Upper lobe of right lung (tissue), 1 donor: Measurements from ENCODE around the gene TMEM9. TPM values are rescaled to one million over a fixed set of nuclear protein-coding genes. Genes with fewer than 3 reads are reported as not detected.

Experiments used
- ATAC-seq: fragments of 200-7000 bp; cut with Tn5 transposase; one replicate; pipeline ENCODE4 v1.9.1; 2020; ENCODE audit warnings: mild to moderate bottlenecking, moderate library complexity
- DNase-seq: peaks from one replicate; pipeline ENCODE4 v3.0.0-alpha.2; 2020
- H3K27ac ChIP-seq: fragments of 200-600 bp; one replicate; pipeline ENCODE4 v1.8.0; 2022
- H3K27me3 ChIP-seq: fragments of 200-600 bp; one replicate; pipeline ENCODE4 v1.8.0; 2022; ENCODE audit warnings: mild to moderate bottlenecking
- H3K36me3 ChIP-seq: fragments of 200-600 bp; one replicate; pipeline ENCODE4 v1.8.0; 2022
- H3K4me1 ChIP-seq: fragments of 200-600 bp; one replicate; pipeline ENCODE4 v1.8.0; 2022
- H3K4me3 ChIP-seq: fragments of 200-600 bp; one replicate; pipeline ENCODE4 v1.8.0; 2022; ENCODE audit warnings: mild to moderate bottlenecking
- H3K9me3 ChIP-seq: fragments of 200-600 bp; one replicate; pipeline ENCODE4 v1.8.0; 2022
- CTCF ChIP-seq: fragments of 200-600 bp; IDR thresholded peaks from one replicate; pipeline ENCODE4 v1.8.0; 2022; ENCODE audit warnings: antibody characterized with exemption
- intact Hi-C: fragments of 100-400 bp; cut with DNase I; formaldehyde crosslinking; loops from one replicate; pipeline ENCODE4 v1.11.0; 2022
- total RNA-seq: library from RNA; stranded (reverse); fragmentation: NEBNext Ultra II Directional; extraction: Animal tissue kit (Norgen Biotek cat#: 25700); gene quantifications from one replicate; pipeline ENCODE4 v1.2.1, GENCODE V29; 2021
- donor health status: DM: no; HTN: yes; CAD: no; lungs with severe emphysema.

Gene TMEM9
- total RNA-seq, 1 donor from 2014 or later, result 59.3 TPM

GRCh38 chr1:201100169-201100930 is 53.9 kb downstream of the TMEM9 start:
- DNase-seq (no peak), ATAC-seq (no peak)
- no peaks in the 10 kb centered on the region for H3K4me1 ChIP-seq
- no peak overlapping the region for H3K27ac ChIP-seq
- TF ChIP-seq CTCF, result no peak
- H3K27me3 ChIP-seq, result no peaks in the 10 kb centered on the region
- H3K9me3 ChIP-seq, result no peaks in the 10 kb centered on the region
- no peaks in the 10 kb centered on the region for H3K36me3 ChIP-seq
- H3K4me3 ChIP-seq, result no peak overlapping the region
- intact Hi-C loops, result no loop called here

DNA sequence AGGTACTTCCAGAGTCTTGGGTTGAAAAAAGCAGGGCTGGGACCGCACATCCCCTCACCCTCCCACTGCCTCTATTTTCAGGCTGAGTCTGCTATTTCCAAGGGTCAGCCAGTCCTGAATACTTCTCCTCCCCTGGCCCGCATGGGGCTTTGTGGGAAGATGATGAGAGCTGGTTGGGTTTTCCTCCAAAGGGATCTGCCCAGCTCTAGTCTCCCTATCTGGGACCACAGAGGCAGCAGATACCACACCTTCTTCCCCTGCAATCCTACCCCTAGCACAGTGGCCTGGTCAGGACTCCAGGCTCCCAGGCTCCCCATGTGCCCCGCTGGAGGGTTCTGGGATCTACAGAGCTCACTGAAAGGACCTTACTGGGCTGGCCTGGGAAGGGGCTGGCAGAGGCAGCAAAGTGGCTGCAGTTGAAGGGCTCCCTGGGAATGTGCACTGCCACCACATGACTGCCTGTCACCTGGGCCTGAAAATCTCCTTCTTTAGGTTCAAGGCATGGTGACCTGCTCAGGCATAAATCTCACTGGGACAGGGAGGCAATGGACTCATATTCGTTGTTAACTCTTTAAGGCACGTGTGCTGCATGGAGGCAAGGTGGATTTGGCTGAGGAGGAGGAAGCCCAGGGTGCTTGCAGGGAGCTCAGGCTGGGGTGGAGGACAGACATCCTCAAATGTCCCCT is 55.1 kb downstream of the TMEM9 start:
- H3K4me1 ChIP-seq, result no peaks in the 10 kb centered on the region
- H3K27me3 ChIP-seq, result no peaks in the 10 kb centered on the region
- H3K27ac ChIP-seq, result no peak overlapping the region
- DNase-seq (no peak), ATAC-seq (no peak)
- intact Hi-C loops, result no loop called here
- H3K36me3 ChIP-seq, result no peaks in the 10 kb centered on the region
- H3K4me3 ChIP-seq, result no peak overlapping the region
- TF ChIP-seq CTCF, result no peak
- no peaks in the 10 kb centered on the region for H3K9me3 ChIP-seq

- no peaks in the 10 kb centered on the region for H3K36me3 ChIP-seq
- H3K4me3 ChIP-seq, result no peak overlapping the region
- H3K4me1 ChIP-seq, result no peaks in the 10 kb centered on the region
- TF ChIP-seq CTCF, result no peak
- H3K27me3 ChIP-seq, result no peaks in the 10 kb centered on the region
- no peak overlapping the region for H3K27ac ChIP-seq
- H3K9me3 ChIP-seq, result no peaks in the 10 kb centered on the region
- intact Hi-C loops, result no loop called here
- no peak for DNase-seq
- ATAC-seq, result no peak
Measured at GRCh38 chr1:201096977-201097856, 57.1 kb downstream of the TMEM9 start.

DNA sequence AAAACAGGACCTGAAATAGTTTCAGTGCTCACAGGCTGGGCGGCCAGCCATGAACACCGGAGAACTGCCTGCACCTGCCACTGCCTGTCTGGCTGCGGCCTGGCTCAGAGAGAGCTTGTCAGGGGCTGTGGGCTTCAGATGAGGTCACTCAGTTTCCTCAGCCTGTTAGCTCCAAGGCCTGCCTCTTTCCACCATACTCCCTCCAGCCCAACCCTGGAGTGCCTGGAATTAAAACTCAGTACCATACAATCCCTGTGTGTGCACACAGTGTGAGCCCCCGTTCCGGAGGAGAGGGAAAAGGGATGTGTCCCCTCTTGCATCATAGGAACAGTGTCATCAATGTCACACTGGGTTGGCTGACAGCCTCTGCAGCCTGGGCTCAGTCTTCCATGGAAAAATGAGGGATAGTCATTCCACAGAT is 58.2 kb downstream of the TMEM9 start:
- Histone ChIP-seq H3K4me3 (no peak overlapping the region), H3K36me3 (no peaks in the 10 kb centered on the region), H3K27ac (no peak overlapping the region), H3K9me3 (no peaks in the 10 kb centered on the region), H3K4me1 (no peaks in the 10 kb centered on the region), H3K27me3 (no peaks in the 10 kb centered on the region)
- intact Hi-C loops, result no loop called here
- TF ChIP-seq CTCF, result no peak
- DNase-seq (no peak), ATAC-seq (no peak)

GRCh38 chr1:201095581-201095980 is 58.7 kb downstream of the TMEM9 start:
- Histone ChIP-seq H3K9me3 (no peaks in the 10 kb centered on the region), H3K27me3 (no peaks in the 10 kb centered on the region), H3K4me3 (no peak overlapping the region), H3K27ac (no peak overlapping the region), H3K4me1 (no peaks in the 10 kb centered on the region), H3K36me3 (no peaks in the 10 kb centered on the region)
- no peak for ATAC-seq
- no peak for TF ChIP-seq CTCF
- intact Hi-C loops, result no loop called here
- DNase-seq, result no peak
